HEK293 (cell line): ENCODE measurements around the gene SARS2.

Experiments used
- BCL11A ChIP-seq: fragments of 450-650 bp; formaldehyde crosslinking; IDR thresholded peaks from 2 replicates; pipeline ENCODE4 v1.5.1; 2016; ENCODE audit warnings: low read depth, missing biosample characterization, missing genetic modification characterization
- BCL11B ChIP-seq: fragments of 450-650 bp; formaldehyde crosslinking; IDR thresholded peaks from 2 replicates; pipeline ENCODE4 v1.5.1; 2016; ENCODE audit warnings: low read depth, missing biosample characterization, missing genetic modification characterization
- HOXA7 ChIP-seq: sonication (generic); formaldehyde crosslinking; IDR thresholded peaks from 2 replicates; pipeline ENCODE4 v1.8.1; 2022; ENCODE audit warnings: missing genetic modification reagents, borderline replicate concordance
- KLF7 ChIP-seq: fragments of 450-650 bp; formaldehyde crosslinking; IDR thresholded peaks from 2 replicates; pipeline ENCODE4 v1.5.1; 2016; ENCODE audit warnings: missing biosample characterization, missing genetic modification characterization, borderline replicate concordance
- MYNN ChIP-seq: fragments of 450-650 bp; formaldehyde crosslinking; IDR thresholded peaks from 2 replicates; pipeline ENCODE4 v1.5.1; 2016; ENCODE audit warnings: missing biosample characterization, missing genetic modification characterization, borderline replicate concordance
- OSR2 ChIP-seq: fragments of 450-650 bp; formaldehyde crosslinking; IDR thresholded peaks from 2 replicates; pipeline ENCODE4 v1.5.1; 2016; ENCODE audit warnings: missing biosample characterization, missing genetic modification characterization
- PRDM4 ChIP-seq: fragments of 450-650 bp; formaldehyde crosslinking; IDR thresholded peaks from 2 replicates; pipeline ENCODE4 v1.5.1; 2017; ENCODE audit warnings: missing biosample characterization, missing genetic modification characterization
- SETDB1 ChIP-seq: IDR thresholded peaks from one replicate; pipeline ENCODE4 v1.6.1; 2017; ENCODE audit warnings: mild to moderate bottlenecking, low read length, moderate library complexity, mixed read lengths; ENCODE audit not compliant: insufficient read length
- SP7 ChIP-seq: fragments of 450-650 bp; formaldehyde crosslinking; IDR thresholded peaks from 2 replicates; pipeline ENCODE4 v1.5.1; 2016; ENCODE audit warnings: missing biosample characterization, missing genetic modification characterization
- YY1 ChIP-seq: fragments of 450-650 bp; formaldehyde crosslinking; IDR thresholded peaks from 2 replicates; pipeline ENCODE4 v1.5.1; 2018; ENCODE audit warnings: missing biosample characterization, missing genetic modification characterization
- ZBTB21 ChIP-seq: fragments of 450-650 bp; formaldehyde crosslinking; IDR thresholded peaks from 2 replicates; pipeline ENCODE4 v1.5.1; 2017; ENCODE audit warnings: missing biosample characterization, missing genetic modification characterization
- ZBTB49 ChIP-seq: fragments of 450-650 bp; formaldehyde crosslinking; IDR thresholded peaks from 2 replicates; pipeline ENCODE4 v1.5.1; 2016; ENCODE audit warnings: missing biosample characterization, missing genetic modification characterization, low read depth
- ZEB2 ChIP-seq: fragments of 450-650 bp; formaldehyde crosslinking; IDR thresholded peaks from 2 replicates; pipeline ENCODE4 v1.5.1; 2016; ENCODE audit warnings: missing biosample characterization, missing genetic modification characterization
- ZFP37 ChIP-seq: fragments of 450-650 bp; formaldehyde crosslinking; IDR thresholded peaks from 2 replicates; pipeline ENCODE4 v1.5.1; 2016; ENCODE audit warnings: missing biosample characterization, missing genetic modification characterization
- ZNF24 ChIP-seq: fragments of 450-650 bp; formaldehyde crosslinking; IDR thresholded peaks from 2 replicates; pipeline ENCODE4 v1.5.1; 2016; ENCODE audit warnings: missing biosample characterization, missing genetic modification characterization
- ZNF335 ChIP-seq: fragments of 450-650 bp; formaldehyde crosslinking; conservative IDR thresholded peaks from 2 replicates; pipeline ENCODE4 v1.5.1; 2016; ENCODE audit warnings: missing biosample characterization, missing genetic modification characterization
- ZNF416 ChIP-seq: fragments of 450-650 bp; formaldehyde crosslinking; IDR thresholded peaks from 2 replicates; pipeline ENCODE4 v1.5.1; 2016; ENCODE audit warnings: missing biosample characterization, missing genetic modification characterization
- ZNF473 ChIP-seq: fragments of 450-650 bp; formaldehyde crosslinking; IDR thresholded peaks from 2 replicates; pipeline ENCODE4 v1.5.1; 2017; ENCODE audit warnings: missing biosample characterization, missing genetic modification characterization
- ZNF561 ChIP-seq: fragments of 450-650 bp; IDR thresholded peaks from 2 replicates; pipeline ENCODE4 v1.5.1; 2018; ENCODE audit warnings: missing biosample characterization, missing genetic modification characterization, borderline replicate concordance
- ZNF585B ChIP-seq: fragments of 450-650 bp; formaldehyde crosslinking; IDR thresholded peaks from 2 replicates; pipeline ENCODE4 v1.5.1; 2016; ENCODE audit warnings: missing biosample characterization, missing genetic modification characterization
- ZNF626 ChIP-seq: fragments of 450-650 bp; sonication (Bioruptor Pico); formaldehyde crosslinking; IDR thresholded peaks from 2 replicates; pipeline ENCODE4 v1.5.1; 2018; ENCODE audit warnings: missing biosample characterization, missing genetic modification characterization, inconsistent platforms
- ZNF660 ChIP-seq: fragments of 450-650 bp; IDR thresholded peaks from 2 replicates; pipeline ENCODE4 v1.5.1; 2018; ENCODE audit warnings: missing biosample characterization, mild to moderate bottlenecking, missing genetic modification characterization
- TF ChIP-seq, protein P1 (sequence below): fragments of 450-650 bp; formaldehyde crosslinking; IDR thresholded peaks from 2 replicates; pipeline ENCODE4 v1.5.1; 2017; ENCODE audit warnings: missing biosample characterization, missing genetic modification characterization
- TF ChIP-seq, protein P2 (sequence below): fragments of 450-650 bp; formaldehyde crosslinking; IDR thresholded peaks from 2 replicates; pipeline ENCODE4 v1.5.1; 2016; ENCODE audit warnings: missing biosample characterization, missing genetic modification characterization

The SARS2 gene

DNA sequence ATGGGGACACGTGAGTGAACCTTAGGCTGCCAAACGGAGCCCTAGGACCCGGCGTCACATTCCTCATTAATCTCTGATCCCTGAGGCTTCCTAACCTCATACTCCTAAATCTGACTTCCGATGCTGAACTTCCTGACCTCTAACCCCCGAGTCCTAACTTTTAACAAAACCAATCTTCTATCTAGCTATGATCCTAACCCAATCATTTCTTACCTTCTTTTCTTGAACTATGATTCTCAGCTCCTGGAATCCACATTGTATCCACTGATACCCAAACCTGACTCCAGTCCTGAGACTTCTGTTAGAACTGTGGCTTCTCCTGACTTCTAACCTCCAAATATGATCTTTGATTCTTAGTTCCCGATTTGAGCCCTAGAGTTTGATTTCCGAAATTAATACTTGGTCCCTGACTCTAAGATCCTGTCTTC lies 30.3 kb downstream of the SARS2 start (continued):
- TF ChIP-seq ZNF660 (tag by site-specific recombination) (0 out of 2 replicates have a peak, but pooled peaks have one; percentile 60), SETDB1 (no peak), KLF7 (tag by site-specific recombination) (no peak), ZBTB49 (no peak), ZBTB21 (tag by site-specific recombination) (peak; percentile 84), ZEB2 (tag by site-specific recombination) (0 out of 2 replicates have a peak, but pooled peaks have one; percentile 12), HOXA7 (CRISPR knock-in tag) (no peak), BCL11B (tag by site-specific recombination) (peak; percentile 82; the same call in 1 of the 2 replicates), ZNF416 (tag by site-specific recombination) (no peak), ZFP37 (tag by site-specific recombination) (peak; percentile 64; the same call in 1 of the 2 replicates), ZNF561 (tag by site-specific recombination) (no peak), MYNN (tag by site-specific recombination) (no peak), ZNF473 (no peak), OSR2 (0 out of 2 replicates have a peak, but pooled peaks have one; percentile 5), ZNF626 (tag by site-specific recombination) (no peak), YY1 (no peak), SP7 (tag by site-specific recombination) (0 out of 2 replicates have a peak, but pooled peaks have one; percentile 60), PRDM4 (tag by site-specific recombination) (peak; percentile 23; the same call in 1 of the 2 replicates), ZNF585B (peak; percentile 75), ZNF24 (0 out of 2 replicates have a peak, but pooled peaks have one; percentile 17), BCL11A (peak; percentile 85; the same call in 1 of the 2 replicates), ZNF335 (tag by site-specific recombination) (no peak)
- TF ChIP-seq, protein P1, sequence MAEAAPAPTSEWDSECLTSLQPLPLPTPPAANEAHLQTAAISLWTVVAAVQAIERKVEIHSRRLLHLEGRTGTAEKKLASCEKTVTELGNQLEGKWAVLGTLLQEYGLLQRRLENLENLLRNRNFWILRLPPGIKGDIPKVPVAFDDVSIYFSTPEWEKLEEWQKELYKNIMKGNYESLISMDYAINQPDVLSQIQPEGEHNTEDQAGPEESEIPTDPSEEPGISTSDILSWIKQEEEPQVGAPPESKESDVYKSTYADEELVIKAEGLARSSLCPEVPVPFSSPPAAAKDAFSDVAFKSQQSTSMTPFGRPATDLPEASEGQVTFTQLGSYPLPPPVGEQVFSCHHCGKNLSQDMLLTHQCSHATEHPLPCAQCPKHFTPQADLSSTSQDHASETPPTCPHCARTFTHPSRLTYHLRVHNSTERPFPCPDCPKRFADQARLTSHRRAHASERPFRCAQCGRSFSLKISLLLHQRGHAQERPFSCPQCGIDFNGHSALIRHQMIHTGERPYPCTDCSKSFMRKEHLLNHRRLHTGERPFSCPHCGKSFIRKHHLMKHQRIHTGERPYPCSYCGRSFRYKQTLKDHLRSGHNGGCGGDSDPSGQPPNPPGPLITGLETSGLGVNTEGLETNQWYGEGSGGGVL, result peak; percentile 45
- TF ChIP-seq, protein P2, sequence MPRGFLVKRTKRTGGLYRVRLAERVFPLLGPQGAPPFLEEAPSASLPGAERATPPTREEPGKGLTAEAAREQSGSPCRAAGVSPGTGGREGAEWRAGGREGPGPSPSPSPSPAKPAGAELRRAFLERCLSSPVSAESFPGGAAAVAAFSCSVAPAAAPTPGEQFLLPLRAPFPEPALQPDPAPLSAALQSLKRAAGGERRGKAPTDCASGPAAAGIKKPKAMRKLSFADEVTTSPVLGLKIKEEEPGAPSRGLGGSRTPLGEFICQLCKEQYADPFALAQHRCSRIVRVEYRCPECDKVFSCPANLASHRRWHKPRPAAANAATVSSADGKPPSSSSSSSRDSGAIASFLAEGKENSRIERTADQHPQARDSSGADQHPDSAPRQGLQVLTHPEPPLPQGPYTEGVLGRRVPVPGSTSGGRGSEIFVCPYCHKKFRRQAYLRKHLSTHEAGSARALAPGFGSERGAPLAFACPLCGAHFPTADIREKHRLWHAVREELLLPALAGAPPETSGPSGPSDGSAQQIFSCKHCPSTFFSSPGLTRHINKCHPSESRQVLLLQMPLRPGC, result 0 out of 2 replicates have a peak, but pooled peaks have one; percentile 1
